ENCODE results near the gene HMGB4.

The HMGB4 gene

GRCh38 chr1:33872683-33873082 lies 8.8 kb downstream of the HMGB4 start:
- Histone ChIP-seq H3K4me1 (ENCODE audit: low read length) (no peaks in the 10 kb centered on the region), H3K9ac (ENCODE audit: low read length) (no peak overlapping the region), H3K27me3 (replicated peaks; ENCODE audit: insufficient read depth, low read length) (peaks cover 58% of the 10 kb centered on the region), H3K79me2 (ENCODE audit: low read length) (no peaks in the 10 kb centered on the region), H4K20me1 (ENCODE audit: insufficient read depth, low read length) (no peaks in the 10 kb centered on the region), H3K36me3 (replicated peaks; ENCODE audit: insufficient read depth, low read length) (no peaks in the 10 kb centered on the region), H3F3A (ENCODE audit: insufficient read depth, low read length) (no peaks in the 10 kb centered on the region), H3K4me2 (ENCODE audit: low read depth, low read length) (no peak overlapping the region), H2AFZ (ENCODE audit: low read length) (no peak overlapping the region), H3K9me3 (replicated peaks; ENCODE audit: insufficient read depth, low read length) (no peaks in the 10 kb centered on the region), H3K9me2 (replicated peaks; ENCODE audit: insufficient read depth, low read length) (no peaks in the 10 kb centered on the region), H3K27ac (ENCODE audit: low read length) (no peak overlapping the region), H3K4me3 (ENCODE audit: low read length) (no peak overlapping the region)
- no peak for TF ChIP-seq EZH2 (optimal IDR thresholded peaks at IDR 0.05; ENCODE audit: low read depth, low read length)
- TF ChIP-seq EZH2phosphoT487 (IDR thresholded peaks at IDR 0.05; ENCODE audit: low read length), result no peak
- TF ChIP-seq CTCF (IDR thresholded peaks at IDR 0.05; ENCODE audit: low read length), result no peak
- DNase-seq, result no peak

- Histone ChIP-seq H3F3A (ENCODE audit: insufficient read depth, low read length) (no peaks in the 10 kb centered on the region), H3K4me3 (ENCODE audit: low read length) (no peak overlapping the region), H4K20me1 (ENCODE audit: insufficient read depth, low read length) (no peaks in the 10 kb centered on the region), H2AFZ (ENCODE audit: low read length) (no peak overlapping the region), H3K4me1 (ENCODE audit: low read length) (no peaks in the 10 kb centered on the region), H3K4me2 (ENCODE audit: low read depth, low read length) (no peak overlapping the region), H3K9me3 (replicated peaks; ENCODE audit: insufficient read depth, low read length) (no peaks in the 10 kb centered on the region), H3K9me2 (replicated peaks; ENCODE audit: insufficient read depth, low read length) (no peaks in the 10 kb centered on the region), H3K9ac (ENCODE audit: low read length) (no peak overlapping the region), H3K79me2 (ENCODE audit: low read length) (no peaks in the 10 kb centered on the region), H3K27ac (ENCODE audit: low read length) (no peak overlapping the region), H3K27me3 (replicated peaks; ENCODE audit: insufficient read depth, low read length) (peaks cover 64% of the 10 kb centered on the region), H3K36me3 (replicated peaks; ENCODE audit: insufficient read depth, low read length) (no peaks in the 10 kb centered on the region)
- DNase-seq, result no peak
- TF ChIP-seq EZH2phosphoT487 (IDR thresholded peaks at IDR 0.05; ENCODE audit: low read length) (no peak), EZH2 (optimal IDR thresholded peaks at IDR 0.05; ENCODE audit: low read depth, low read length) (no peak), CTCF (IDR thresholded peaks at IDR 0.05; ENCODE audit: low read length) (no peak)
Measured at GRCh38 chr1:33874636-33875035, 10.8 kb downstream of the HMGB4 start.

- DNase-seq, result no peak
- Histone ChIP-seq H3F3A (ENCODE audit: insufficient read depth, low read length) (no peaks in the 10 kb centered on the region), H3K27me3 (replicated peaks; ENCODE audit: insufficient read depth, low read length) (peaks cover 65% of the 10 kb centered on the region), H3K4me2 (ENCODE audit: low read depth, low read length) (no peak overlapping the region), H3K9me2 (replicated peaks; ENCODE audit: insufficient read depth, low read length) (no peaks in the 10 kb centered on the region), H2AFZ (ENCODE audit: low read length) (no peak overlapping the region), H3K27ac (ENCODE audit: low read length) (no peak overlapping the region), H3K36me3 (replicated peaks; ENCODE audit: insufficient read depth, low read length) (no peaks in the 10 kb centered on the region), H3K4me3 (ENCODE audit: low read length) (no peak overlapping the region), H4K20me1 (ENCODE audit: insufficient read depth, low read length) (no peaks in the 10 kb centered on the region), H3K9ac (ENCODE audit: low read length) (no peak overlapping the region), H3K4me1 (ENCODE audit: low read length) (no peaks in the 10 kb centered on the region), H3K79me2 (ENCODE audit: low read length) (no peaks in the 10 kb centered on the region), H3K9me3 (replicated peaks; ENCODE audit: insufficient read depth, low read length) (no peaks in the 10 kb centered on the region)
- TF ChIP-seq CTCF (IDR thresholded peaks at IDR 0.05; ENCODE audit: low read length) (no peak), EZH2 (optimal IDR thresholded peaks at IDR 0.05; ENCODE audit: low read depth, low read length) (no peak), EZH2phosphoT487 (IDR thresholded peaks at IDR 0.05; ENCODE audit: low read length) (no peak)
Measured at GRCh38 chr1:33875862-33876261, 12.0 kb downstream of the HMGB4 start.
